HEK293T (cell line): ENCODE results near the gene GRID2.

Experiments used
- BHLHE40 ChIP-seq: fragments of 450-650 bp; IDR thresholded peaks from 2 replicates; pipeline ENCODE4 v1.6.1; 2016; ENCODE audit warnings: mild to moderate bottlenecking, moderate library complexity, borderline replicate concordance
- ELF4 ChIP-seq: fragments of 450-650 bp; IDR thresholded peaks from 2 replicates; pipeline ENCODE4 v1.6.1; 2017; ENCODE audit warnings: antibody characterized with exemption
- FOXA1 ChIP-seq: fragments of 450-650 bp; IDR thresholded peaks from 2 replicates; pipeline ENCODE4 v1.6.1; 2016; ENCODE audit warnings: mild to moderate bottlenecking
- FOXK2 ChIP-seq: fragments of 450-650 bp; IDR thresholded peaks from 2 replicates; pipeline ENCODE4 v1.6.1; 2016; ENCODE audit warnings: mild to moderate bottlenecking
- FOXM1 ChIP-seq: fragments of 450-650 bp; IDR thresholded peaks from 2 replicates; pipeline ENCODE4 v1.6.1; 2017; ENCODE audit warnings: mild to moderate bottlenecking, borderline replicate concordance
- SP1 ChIP-seq: fragments of 450-650 bp; IDR thresholded peaks from 2 replicates; pipeline ENCODE4 v1.6.1; 2017
- SUZ12 ChIP-seq: fragments of 450-650 bp; IDR thresholded peaks from 2 replicates; pipeline ENCODE4 v1.6.1; 2016; ENCODE audit warnings: mild to moderate bottlenecking

GRCh38 chr4:92307181-92307580 lies 3.4 kb downstream of the GRID2 start:
- TF ChIP-seq FOXA1 (no peak), SP1 (no peak), FOXM1 (no peak), FOXK2 (no peak), SUZ12 (no peak), ELF4 (no peak), BHLHE40 (no peak)
